ENCODE data around the gene ST6GALNAC2.

The ST6GALNAC2 gene

GRCh38 chr17:76585649-76586593, at the start of gene ST6GALNAC2:
Gene ST6GALNAC2 (minus strand): TSS chr17:76585860. CDS start chr17:76585808, 52 bp downstream.
- in situ Hi-C loops (cut with MboI; ENCODE audit: low sequenced_read_pairs, unreplicated experiment), result no loop called here
- peak; percentile 61 for DNase-seq (ENCODE audit: low spot score)
- peak; percentile 41 for TF ChIP-seq CTCF (IDR thresholded peaks at IDR 0.05; ENCODE audit: borderline replicate concordance, control extremely low read depth, extremely low read depth, insufficient read depth, missing control alignments)

- TF ChIP-seq CTCF (IDR thresholded peaks at IDR 0.05; ENCODE audit: borderline replicate concordance, control extremely low read depth, extremely low read depth, insufficient read depth, missing control alignments), result no peak
- in situ Hi-C loops (cut with MboI; ENCODE audit: low sequenced_read_pairs, unreplicated experiment), result no loop called here
- DNase-seq (ENCODE audit: low spot score), result no peak
Measured at GRCh38 chr17:76635039-76635438, 49.4 kb upstream of the ST6GALNAC2 start.

GRCh38 chr17:76633628-76634328, 48.1 kb upstream of the ST6GALNAC2 start:
- in situ Hi-C loops (cut with MboI; ENCODE audit: low sequenced_read_pairs, unreplicated experiment), result no loop called here
- TF ChIP-seq CTCF (IDR thresholded peaks at IDR 0.05; ENCODE audit: borderline replicate concordance, control extremely low read depth, extremely low read depth, insufficient read depth, missing control alignments), result no peak
- no peak for DNase-seq (ENCODE audit: low spot score)

- TF ChIP-seq CTCF (IDR thresholded peaks at IDR 0.05; ENCODE audit: borderline replicate concordance, control extremely low read depth, extremely low read depth, insufficient read depth, missing control alignments), result no peak
- in situ Hi-C loops (cut with MboI; ENCODE audit: low sequenced_read_pairs, unreplicated experiment), result no loop called here
- no peak for DNase-seq (ENCODE audit: low spot score)
Measured at GRCh38 chr17:76631821-76632565, 46.3 kb upstream of the ST6GALNAC2 start.

- no peak for DNase-seq (ENCODE audit: low spot score)
- in situ Hi-C loops (cut with MboI; ENCODE audit: low sequenced_read_pairs, unreplicated experiment), result no loop called here
Measured at GRCh38 chr17:76630151-76630550, 44.5 kb upstream of the ST6GALNAC2 start.

More at GRCh38 chr17:76630151-76630550, 44.5 kb upstream of the ST6GALNAC2 start:
- no peak for TF ChIP-seq CTCF (IDR thresholded peaks at IDR 0.05; ENCODE audit: borderline replicate concordance, control extremely low read depth, extremely low read depth, insufficient read depth, missing control alignments)

Data from GM13976 (cell line).